Measurements from ENCODE around the gene EFNA5.

- TF ChIP-seq CTCF (IDR thresholded peaks at IDR 0.05) (no peak), POLR2AphosphoS5 (IDR thresholded peaks at IDR 0.05) (no peak), EP300 (IDR thresholded peaks at IDR 0.05) (no peak)
These were observed 27.5 kb upstream of the EFNA5 start for GRCh38 chr5:107698286-107698685.

All from suprapubic skin (tissue), 4 donors.